ENCODE results near the gene TEX19.
A peak's percentile ranks its signal among the peaks of the same experiment; 100 is the strongest.

Gene TEX19

DNA sequence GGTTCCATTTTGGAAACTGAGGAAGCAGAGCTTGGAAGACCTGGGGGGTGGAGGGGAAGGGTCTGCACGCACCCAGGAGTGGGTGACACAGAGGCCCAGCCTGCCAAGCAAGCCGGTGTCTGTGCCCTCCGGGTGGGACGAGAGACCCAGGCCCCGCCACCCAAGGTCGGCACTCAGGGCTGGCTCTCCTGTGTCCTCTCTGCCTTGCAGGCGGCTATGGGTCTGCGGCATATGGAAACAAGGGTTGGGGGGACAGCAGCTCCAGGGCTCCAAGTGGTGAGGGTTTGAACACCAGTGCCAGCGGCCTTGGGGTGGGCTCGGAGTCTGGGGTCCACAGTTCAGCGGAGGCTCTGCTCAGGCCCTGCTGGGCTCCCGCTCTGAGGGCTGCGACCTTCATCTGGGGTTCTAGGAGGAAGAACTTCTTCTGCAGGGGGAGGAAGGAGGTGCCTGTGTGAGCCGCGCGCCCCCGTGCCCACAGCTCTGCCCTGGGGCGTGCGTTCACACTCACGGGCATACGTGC is 37.0 kb upstream of the TEX19 start:
- no peak for DNase-seq (ENCODE audit: low spot score)

DNA sequence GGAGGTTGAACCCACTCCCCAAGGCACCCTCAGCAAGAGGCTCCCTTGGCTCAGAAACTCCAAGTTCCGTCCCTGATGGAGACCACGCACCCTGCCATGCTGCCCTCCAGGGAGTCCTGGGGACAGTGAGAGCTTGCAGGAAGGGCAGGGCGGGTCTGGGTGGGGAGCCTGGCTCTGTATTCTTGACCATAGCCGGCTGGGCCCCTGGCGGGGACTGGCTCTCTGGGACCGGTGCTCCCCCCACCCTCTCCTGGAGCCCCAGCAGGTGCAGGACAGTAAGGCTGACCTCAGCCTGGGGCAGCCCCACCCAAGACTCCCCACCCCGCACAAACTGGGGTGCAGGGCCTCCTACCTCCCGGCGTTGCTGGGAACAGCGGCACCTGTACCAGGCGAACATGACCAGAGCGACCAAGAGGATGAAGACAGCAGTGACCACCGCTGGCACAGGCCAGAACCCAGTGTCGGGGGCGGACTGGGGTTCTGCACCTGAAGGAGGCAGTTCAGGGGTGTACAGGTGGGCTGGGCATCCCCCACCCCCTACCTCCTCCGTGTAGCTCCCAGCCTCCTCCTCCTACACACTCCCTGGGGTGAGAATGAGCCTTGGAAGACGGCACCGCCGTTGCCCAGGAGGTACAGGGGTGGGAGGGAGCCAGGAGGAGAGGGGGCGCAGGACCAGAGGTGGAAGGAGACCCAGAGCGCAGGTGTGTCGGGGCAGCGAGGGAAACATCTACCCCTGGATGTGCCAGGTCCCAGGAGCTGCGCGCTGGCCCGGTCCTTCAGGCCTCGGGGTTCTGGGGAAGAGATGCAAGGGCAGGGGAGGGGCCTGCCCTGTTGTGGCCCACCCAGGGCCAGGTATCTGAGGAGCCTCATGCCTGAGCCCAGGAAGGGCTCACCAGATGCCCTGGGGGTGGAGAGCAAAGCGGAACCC is 36.3 kb upstream of the TEX19 start:
- no peak for DNase-seq (ENCODE audit: low spot score)

- DNase-seq (ENCODE audit: low spot score), result no peak
Measured at GRCh38 chr17:82323514-82324234, 35.4 kb upstream of the TEX19 start.

DNA sequence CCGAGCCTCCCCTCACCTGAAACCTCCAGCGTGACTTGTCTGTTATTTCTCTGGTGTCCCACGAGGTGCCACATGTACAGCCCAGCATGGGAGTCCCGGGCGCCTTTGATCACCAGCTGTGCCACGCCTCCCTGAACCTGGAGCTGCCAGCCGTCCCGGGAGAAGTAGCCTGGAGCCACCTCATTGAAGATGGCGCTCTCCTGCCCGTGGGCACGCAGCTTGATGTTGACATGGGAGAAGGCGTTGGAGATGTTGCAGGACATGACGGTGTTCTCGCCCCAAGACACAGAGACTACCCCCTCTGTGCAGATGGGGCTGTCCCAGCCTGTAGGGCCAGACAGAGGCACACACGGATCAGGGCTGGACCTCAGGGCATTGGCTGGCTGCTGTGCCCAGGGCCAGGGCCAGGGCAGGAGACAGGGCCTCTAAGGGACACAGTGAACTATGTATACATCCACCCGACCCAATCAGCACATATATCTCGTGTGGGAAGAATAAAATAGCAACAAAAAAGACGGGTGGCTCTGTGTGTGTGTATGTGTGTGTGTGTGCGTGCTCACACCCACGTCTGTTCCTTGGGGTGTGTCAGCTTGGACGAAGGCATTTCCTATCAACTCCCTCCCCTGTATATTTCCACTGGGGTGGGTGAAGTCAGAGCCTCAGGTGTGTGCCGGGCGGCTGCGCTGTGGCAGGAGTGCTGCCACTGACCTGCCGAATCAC is 34.3 kb upstream of the TEX19 start:
- DNase-seq (ENCODE audit: low spot score), result peak; percentile 33

DNA sequence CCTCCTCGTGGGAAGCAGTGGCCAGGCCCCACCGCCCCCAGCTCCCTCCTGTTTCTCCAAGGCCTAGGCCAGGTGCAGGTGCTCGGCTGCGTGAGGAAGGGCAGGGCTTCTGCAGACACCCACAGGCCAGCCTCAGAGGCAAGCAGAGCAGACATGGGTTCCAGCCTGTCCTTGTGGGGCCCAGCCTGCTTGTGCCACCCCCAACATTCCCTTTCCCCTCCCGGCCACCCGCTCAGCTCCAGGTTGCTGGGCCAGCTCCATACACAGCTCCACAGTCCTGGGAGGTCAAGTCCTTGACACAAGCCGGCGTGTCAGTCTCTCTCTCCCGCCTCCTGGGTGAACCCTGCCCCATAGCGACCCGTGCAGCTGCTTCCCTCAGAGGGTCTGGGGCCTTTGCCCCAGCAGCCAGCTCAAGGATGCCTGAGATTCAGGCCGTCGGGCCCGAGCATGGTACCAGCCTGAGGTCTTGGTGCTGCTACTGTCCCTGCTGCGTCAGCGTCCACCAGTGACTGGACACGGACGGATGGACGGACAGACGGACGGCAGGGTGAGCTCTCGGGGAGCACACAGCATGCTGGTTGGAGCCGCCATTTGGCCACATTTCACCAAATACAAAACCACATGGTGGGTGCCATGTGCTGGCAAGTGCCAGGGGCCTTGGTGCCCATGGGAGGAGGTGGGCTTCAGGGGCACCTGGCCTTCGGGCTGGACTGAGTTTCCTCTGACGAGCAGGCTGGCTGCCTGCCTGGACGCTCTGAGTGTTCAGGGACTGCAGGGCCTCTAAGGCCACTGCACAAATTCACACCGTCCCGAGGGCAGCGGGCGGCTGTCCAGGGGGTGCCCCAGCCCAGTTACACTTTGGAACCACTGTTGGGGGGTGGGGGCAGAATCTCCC is 33.5 kb upstream of the TEX19 start:
- no peak for DNase-seq (ENCODE audit: low spot score)

- no peak for DNase-seq (ENCODE audit: low spot score)
Measured at GRCh38 chr17:82327289-82327688, 31.8 kb upstream of the TEX19 start.

DNA sequence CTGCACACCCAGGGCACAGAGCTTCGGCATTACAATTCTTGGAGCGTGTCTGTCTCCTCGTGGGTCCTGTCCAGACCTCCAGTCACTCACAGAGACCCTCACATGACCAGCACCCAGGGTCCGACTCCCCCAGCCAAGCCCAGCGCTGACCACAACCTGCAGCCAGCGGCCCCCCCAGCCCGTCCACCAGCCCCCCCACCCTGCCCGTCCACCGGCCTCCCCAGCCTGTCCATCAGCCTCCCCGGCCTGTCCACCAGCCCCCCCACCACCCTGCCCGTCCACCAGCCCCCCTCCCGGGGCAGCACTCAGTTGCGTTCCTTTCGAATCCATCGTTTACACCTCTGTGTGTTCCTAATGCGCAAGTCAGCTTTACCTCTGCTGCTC is 31.3 kb upstream of the TEX19 start:
- no peak for DNase-seq (ENCODE audit: low spot score)

- DNase-seq (ENCODE audit: low spot score), result no peak
Measured at GRCh38 chr17:82328141-82328993, 30.7 kb upstream of the TEX19 start.

DNA sequence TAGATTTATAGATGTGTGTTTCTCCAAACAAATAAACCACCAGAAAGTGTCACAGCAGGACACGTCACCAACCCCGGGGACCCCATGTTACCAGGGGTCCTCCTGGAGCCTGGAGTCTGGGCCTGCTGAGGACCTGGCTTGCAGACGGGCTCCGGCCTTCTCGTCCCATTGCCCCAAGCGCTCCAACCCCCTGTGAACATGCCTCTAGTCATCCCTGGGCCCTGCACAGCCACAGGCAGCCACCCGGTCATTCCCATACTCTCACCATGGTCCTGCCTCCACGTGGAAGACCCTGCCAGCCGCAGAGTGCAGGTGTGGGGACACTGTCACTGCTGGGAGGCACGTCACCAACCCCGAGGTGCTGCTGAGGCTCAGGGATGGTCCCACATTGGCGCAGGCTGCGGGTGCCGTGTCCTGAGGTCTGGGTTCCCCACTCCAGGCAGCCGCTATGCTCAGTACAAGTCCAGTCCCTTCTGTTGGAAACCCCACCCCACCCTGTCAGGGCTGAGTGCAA is 30.0 kb upstream of the TEX19 start:
- no peak for DNase-seq (ENCODE audit: low spot score)

DNA sequence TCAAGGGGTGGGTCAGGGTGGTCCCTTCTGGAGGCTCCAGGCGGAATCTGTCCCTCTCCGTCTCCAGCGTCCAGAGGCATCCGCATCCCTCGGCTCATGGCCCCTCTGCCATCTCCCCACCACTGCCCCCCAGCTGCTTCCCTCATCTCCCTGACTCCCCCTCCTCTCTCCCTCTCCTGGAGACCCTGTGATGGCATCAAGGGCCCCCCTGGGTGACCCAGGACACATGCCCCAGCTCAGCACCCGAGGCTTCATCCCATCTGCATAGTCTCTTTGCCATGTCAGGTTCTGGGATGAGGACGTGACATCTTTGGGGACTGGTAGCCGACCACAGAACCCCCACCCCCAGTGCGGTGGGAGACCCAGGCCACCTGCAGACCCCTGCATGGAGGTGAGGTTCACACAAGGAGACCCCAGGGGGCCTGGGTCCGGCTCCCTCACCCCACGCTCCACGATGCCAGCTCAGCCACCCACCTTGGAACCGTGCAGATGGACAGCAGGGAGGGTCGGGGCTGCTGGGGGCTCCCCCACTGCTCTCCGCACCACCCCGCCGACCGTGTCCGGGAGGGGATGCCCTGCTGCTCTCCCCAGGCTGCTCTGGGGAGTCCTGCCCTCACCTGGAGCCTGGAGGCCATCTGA is 29.2 kb upstream of the TEX19 start:
- no peak for DNase-seq (ENCODE audit: low spot score)

GRCh38 chr17:82330322-82331239 is 28.5 kb upstream of the TEX19 start:
- no peak for DNase-seq (ENCODE audit: low spot score)

DNA sequence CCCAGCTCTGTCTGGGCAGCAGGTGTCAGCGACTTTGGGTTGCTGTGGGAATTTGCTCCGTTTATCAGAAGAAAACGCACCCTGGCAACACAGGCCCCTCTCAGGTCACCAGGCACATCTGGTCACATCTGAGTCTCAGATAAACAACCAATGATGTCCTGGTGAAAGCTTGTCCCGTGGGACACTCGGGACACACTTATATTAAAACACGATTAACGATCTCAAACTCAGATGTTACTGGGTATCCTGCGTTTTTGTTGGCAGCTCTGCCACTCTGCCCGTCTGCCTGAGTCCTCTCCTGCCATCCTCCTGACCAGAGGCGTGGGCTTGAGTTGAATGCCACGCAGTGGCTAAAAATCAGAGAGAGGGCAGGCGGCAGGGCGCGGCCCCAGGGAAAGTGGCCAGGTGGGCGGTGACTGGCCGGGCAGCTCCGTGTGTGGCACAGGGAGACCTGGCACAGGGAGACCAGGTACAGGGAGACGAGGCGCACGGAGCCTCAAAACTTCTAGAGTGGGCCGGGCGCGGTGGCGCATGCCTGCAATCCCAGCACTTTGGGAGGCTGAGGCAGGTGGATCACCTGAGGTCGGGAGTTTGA is 27.6 kb upstream of the TEX19 start:
- DNase-seq (ENCODE audit: low spot score), result no peak

- no peak for DNase-seq (ENCODE audit: low spot score)
Measured at GRCh38 chr17:82332669-82333278, 26.3 kb upstream of the TEX19 start.

GRCh38 chr17:82333279-82334171 is 25.5 kb upstream of the TEX19 start, which contains the start of gene SECTM1:
Gene SECTM1, minus strand, starts transcription at chr17:82333766. Its CDS starts 6,526 bp downstream, at chr17:82327240.
- no peak for DNase-seq (ENCODE audit: low spot score)

- DNase-seq (ENCODE audit: low spot score), result no peak
Measured at GRCh38 chr17:82334204-82334621, 24.8 kb upstream of the TEX19 start.

DNA sequence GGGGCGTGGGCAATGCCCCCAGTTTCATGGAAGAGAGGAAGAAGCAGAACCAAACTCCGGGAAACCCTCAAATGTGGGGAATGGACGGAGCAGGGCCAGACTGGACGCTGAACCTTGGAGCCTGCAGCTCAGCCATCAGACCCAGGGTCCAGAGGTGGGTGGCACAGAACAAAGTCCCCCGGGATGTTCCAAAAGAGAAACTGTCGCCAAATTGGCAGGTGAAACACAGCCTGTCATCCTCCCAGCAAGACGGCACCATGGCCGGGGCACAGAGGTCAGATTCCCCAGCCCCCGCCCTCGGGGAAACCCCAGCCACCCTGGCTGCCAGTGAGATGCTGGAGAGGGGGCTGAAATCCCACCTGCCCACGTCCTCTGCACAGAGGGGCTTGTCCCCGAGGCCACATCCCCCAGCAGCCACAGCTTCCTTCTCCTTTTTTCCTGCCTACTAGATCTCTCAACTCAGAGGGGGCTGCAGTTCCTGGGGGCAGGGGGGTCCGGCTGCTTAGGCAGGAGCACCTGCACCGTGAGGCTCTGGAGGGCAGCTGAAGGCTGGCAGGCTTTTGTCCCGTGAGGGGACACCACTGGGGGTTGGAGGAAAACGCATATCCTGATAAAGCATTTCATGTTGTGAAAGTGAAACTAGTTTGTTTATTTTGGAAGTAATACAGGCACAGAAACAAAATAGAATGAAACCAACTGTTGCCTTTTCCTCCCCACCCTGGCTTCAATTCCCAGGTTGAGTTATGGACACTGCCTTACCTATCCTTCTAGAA is 24.2 kb upstream of the TEX19 start:
- DNase-seq (ENCODE audit: low spot score), result no peak

Data from putamen (tissue), 1 donor.